Measurements from ENCODE around the gene PIBF1.
"Not testable (repeated sequence)": the region's sequence is repeated elsewhere in the genome, so short reads cannot be mapped to it uniquely, and the experiment has no call there.

Gene PIBF1

GRCh38 chr13:73036566-73036965, 254.6 kb downstream of the PIBF1 start:
- in situ Hi-C loops (cut with MboI; ENCODE audit: low pct_unique_long_range_greater_than_20kb, low sequenced_read_pairs, unreplicated experiment), result no loop called here
- DNase-seq (ENCODE audit: low spot score), result no peak

DNA sequence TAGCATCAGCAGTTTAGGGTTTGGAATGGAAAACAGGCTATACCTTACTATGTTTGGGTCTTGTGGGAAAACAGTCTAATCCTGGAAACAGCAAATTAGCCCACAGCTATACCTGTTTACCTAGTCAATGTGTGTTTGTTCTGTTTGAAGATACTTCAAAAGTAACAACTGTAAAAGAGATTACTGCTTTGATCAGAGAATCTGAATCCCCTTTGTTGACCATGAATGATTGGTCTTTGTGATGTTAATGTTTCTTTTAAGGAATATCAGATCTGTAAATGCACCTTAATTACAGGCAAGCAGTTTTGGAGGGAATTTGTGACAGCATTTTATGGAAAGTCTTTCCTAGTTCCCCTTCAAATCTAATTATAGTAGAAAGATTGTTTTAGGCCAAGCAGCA, 256.1 kb downstream of the PIBF1 start:
- in situ Hi-C loops (cut with MboI; ENCODE audit: low pct_unique_long_range_greater_than_20kb, low sequenced_read_pairs, unreplicated experiment), result no loop called here
- TF ChIP-seq, protein P1, sequence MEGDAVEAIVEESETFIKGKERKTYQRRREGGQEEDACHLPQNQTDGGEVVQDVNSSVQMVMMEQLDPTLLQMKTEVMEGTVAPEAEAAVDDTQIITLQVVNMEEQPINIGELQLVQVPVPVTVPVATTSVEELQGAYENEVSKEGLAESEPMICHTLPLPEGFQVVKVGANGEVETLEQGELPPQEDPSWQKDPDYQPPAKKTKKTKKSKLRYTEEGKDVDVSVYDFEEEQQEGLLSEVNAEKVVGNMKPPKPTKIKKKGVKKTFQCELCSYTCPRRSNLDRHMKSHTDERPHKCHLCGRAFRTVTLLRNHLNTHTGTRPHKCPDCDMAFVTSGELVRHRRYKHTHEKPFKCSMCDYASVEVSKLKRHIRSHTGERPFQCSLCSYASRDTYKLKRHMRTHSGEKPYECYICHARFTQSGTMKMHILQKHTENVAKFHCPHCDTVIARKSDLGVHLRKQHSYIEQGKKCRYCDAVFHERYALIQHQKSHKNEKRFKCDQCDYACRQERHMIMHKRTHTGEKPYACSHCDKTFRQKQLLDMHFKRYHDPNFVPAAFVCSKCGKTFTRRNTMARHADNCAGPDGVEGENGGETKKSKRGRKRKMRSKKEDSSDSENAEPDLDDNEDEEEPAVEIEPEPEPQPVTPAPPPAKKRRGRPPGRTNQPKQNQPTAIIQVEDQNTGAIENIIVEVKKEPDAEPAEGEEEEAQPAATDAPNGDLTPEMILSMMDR (IDR thresholded peaks at IDR 0.05; ENCODE audit: extremely low read depth, insufficient read depth, missing control alignments), result no peak
- DNase-seq (ENCODE audit: low spot score), result no peak

More at GRCh38 chr13:73036566-73036965, 254.6 kb downstream of the PIBF1 start:
- TF ChIP-seq, protein P1 (IDR thresholded peaks at IDR 0.05; ENCODE audit: extremely low read depth, insufficient read depth, missing control alignments), result no peak

DNA sequence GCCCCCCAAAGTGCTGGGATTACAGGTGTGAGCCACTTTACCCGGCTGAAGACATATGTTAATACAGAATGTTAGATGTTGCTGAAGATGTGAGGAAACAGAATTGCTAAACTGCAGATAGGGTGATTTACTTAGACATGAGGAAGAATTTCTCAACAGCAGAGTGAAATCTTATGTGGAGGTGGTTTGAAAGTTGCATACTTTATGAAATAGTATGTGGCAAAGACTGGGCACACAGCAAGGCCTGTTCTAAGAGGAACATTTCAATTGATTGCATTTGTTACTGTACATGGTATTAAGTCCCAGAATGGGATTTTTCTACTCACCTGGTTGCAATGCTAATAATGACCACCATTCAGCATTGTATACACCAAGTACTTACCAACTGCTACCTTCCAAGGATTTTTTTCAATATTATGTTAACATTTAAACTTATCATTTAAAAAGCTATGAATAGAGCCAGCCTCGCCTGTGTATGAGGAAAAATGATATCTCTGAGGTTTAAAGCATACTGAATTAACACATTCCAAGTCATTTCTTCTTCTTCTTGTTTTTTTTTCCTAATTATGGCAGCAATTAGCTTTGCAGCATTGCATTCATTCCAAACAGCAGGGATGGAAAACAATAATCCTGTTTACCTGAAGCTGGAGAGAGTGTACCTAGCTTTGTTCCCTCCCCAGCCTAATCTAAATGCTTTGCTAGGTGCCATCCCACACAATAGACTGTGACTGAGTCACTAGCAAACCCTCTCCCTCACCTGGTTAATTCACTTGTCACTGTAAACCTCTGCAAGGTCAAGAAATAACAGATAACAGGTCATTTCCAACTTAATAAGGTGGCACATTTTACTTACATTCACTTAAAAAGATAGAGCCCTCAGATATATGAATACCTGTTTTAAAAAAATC, 257.5 kb downstream of the PIBF1 start:
- in situ Hi-C loops (cut with MboI; ENCODE audit: low pct_unique_long_range_greater_than_20kb, low sequenced_read_pairs, unreplicated experiment), result no loop called here
- TF ChIP-seq, protein P1 (IDR thresholded peaks at IDR 0.05; ENCODE audit: extremely low read depth, insufficient read depth, missing control alignments), result no peak
- DNase-seq (ENCODE audit: low spot score), result no peak

GRCh38 chr13:73040484-73040883, 258.6 kb downstream of the PIBF1 start:
- no peak for DNase-seq (ENCODE audit: low spot score)
- in situ Hi-C loops (cut with MboI; ENCODE audit: low pct_unique_long_range_greater_than_20kb, low sequenced_read_pairs, unreplicated experiment), result no loop called here
- TF ChIP-seq, protein P1 (IDR thresholded peaks at IDR 0.05; ENCODE audit: extremely low read depth, insufficient read depth, missing control alignments), result no peak

- TF ChIP-seq, protein P1 (IDR thresholded peaks at IDR 0.05; ENCODE audit: extremely low read depth, insufficient read depth, missing control alignments), result no peak
- no peak for DNase-seq (ENCODE audit: low spot score)
- in situ Hi-C loops (cut with MboI; ENCODE audit: low pct_unique_long_range_greater_than_20kb, low sequenced_read_pairs, unreplicated experiment), result no loop called here
These were observed 259.1 kb downstream of the PIBF1 start for GRCh38 chr13:73040968-73041596.

DNA sequence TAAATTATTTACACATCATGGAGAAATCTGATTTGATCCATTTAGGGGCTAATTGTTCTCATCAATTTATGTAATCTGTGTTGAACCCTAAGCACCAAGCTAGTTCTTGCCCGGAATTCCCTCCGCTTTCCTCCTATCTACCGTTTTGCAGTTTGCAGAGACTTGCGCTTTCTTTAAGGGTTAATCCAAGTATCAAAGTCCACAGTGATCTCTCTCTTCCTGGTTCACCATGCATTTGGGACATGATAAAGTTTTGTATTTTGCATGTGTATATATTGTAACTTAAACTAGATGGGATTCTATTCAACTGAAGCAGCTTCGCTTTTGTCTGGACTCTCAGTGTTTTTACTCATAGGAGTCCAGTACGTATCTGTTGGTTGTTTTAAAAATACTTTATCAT, 263.1 kb downstream of the PIBF1 start:
- in situ Hi-C loops (cut with MboI; ENCODE audit: low pct_unique_long_range_greater_than_20kb, low sequenced_read_pairs, unreplicated experiment), result no loop called here
- TF ChIP-seq, protein P1 (IDR thresholded peaks at IDR 0.05; ENCODE audit: extremely low read depth, insufficient read depth, missing control alignments), result no peak
- no peak for DNase-seq (ENCODE audit: low spot score)

DNA sequence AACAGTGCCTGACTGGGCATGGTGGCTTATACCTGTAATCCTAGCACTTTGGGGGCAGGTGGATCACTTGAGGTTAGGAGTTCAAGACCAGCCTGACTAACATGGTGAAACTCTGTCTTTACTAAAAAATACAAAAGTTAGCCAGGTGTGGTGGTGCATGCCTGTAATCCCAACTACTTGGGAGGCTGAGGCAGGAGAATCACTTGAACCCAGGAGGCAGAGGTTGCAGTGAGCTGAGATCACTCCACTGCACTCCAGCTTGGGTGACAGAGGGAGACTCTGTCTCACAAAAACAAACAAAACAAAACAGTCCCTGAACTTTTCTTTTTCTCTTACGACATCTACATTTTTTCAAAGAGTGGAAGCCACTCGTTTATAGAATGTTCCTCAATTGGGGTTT, 266.7 kb downstream of the PIBF1 start:
- DNase-seq (ENCODE audit: low spot score); in situ Hi-C loops (cut with MboI; ENCODE audit: low pct_unique_long_range_greater_than_20kb, low sequenced_read_pairs, unreplicated experiment): not testable (repeated sequence)

Data from GM13977 (cell line).